ENCODE data around the gene KCTD20. TPM values are rescaled to one million over a fixed set of nuclear protein-coding genes. Genes with fewer than 3 reads are reported as not detected.

KCTD20 gene
- total and polyA plus RNA-seq, 9 of the 15 experiments (the other 6 are each of a cell fraction or from before 2014, with no cell fraction given), result 28.9 to 160 (median 70.6) TPM

DNA sequence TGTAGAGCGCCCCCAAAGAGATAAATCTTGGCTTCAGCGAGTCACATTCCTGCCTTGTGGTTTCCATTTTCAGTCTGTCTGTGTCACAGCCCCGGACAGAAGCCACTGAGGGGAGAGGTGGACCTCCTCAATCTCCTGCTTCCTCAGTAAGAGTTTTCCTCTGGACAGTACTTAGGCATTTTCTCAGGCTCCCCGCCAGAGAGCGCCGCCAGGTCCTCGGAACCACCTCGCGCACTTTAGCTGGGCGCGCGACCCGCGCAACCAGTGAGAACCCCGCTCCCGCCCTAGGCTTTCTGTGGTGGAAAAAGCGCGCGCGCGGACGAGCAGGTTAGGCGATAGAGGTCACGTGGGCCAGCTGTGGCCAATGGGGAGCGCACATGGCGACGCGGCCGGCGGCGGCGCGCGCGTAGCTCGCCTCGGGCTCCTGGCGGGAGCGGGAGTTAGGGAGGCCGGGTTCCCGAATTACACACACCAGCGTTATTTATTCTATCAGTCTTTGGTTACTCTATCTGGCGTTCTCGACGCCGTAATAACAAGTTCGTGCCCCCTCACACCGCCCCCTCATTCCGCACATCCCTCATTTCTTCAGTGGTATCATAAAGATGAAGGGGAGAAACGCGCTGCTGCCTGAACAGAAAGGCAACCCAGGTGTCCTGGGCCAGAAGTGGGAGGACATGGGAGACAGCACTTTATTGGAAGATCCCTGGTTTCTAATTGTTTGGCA lies 19.5 kb upstream of the KCTD20 start (continued):
- TF ChIP-seq, protein P1, sequence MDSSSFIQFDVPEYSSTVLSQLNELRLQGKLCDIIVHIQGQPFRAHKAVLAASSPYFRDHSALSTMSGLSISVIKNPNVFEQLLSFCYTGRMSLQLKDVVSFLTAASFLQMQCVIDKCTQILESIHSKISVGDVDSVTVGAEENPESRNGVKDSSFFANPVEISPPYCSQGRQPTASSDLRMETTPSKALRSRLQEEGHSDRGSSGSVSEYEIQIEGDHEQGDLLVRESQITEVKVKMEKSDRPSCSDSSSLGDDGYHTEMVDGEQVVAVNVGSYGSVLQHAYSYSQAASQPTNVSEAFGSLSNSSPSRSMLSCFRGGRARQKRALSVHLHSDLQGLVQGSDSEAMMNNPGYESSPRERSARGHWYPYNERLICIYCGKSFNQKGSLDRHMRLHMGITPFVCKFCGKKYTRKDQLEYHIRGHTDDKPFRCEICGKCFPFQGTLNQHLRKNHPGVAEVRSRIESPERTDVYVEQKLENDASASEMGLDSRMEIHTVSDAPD (CRISPR knock-in tag; IDR thresholded peaks at IDR 0.05), result no peak
- no peak for TF ChIP-seq NFATC3 (IDR thresholded peaks at IDR 0.05)
- peak; percentile 76 for TF ChIP-seq MYC (IDR thresholded peaks at IDR 0.05; ENCODE audit: low read depth, low read length)
- peak; percentile 92; the same call in 1 of the 2 replicates for TF ChIP-seq MYC (CRISPR knock-in tag; IDR thresholded peaks at IDR 0.05; ENCODE audit: borderline replicate concordance, low read depth)
- peak; percentile 89 for TF ChIP-seq ZFX (CRISPR knock-in tag; IDR thresholded peaks at IDR 0.05)
- no peak for TF ChIP-seq ZNF778 (CRISPR knock-in tag; IDR thresholded peaks at IDR 0.05)
- TF ChIP-seq ZNF24 (IDR thresholded peaks at IDR 0.05), result no peak; the same call in 1 of the 2 replicates
- peak; percentile 68 for TF ChIP-seq EGR1 (conservative IDR thresholded peaks at IDR 0.05)
- 0 out of 2 replicates have a peak, but pooled peaks have one; percentile 4 for TF ChIP-seq MAFG (tag; conservative IDR thresholded peaks at IDR 0.05)
- no peak; a peak in 1 of 4 replicates for TF ChIP-seq KDM4B (IDR thresholded peaks at IDR 0.05; ENCODE audit: borderline replicate concordance in 2 of 2, low read depth in 1 of 2)
- peak; percentile 92 for TF ChIP-seq HNRNPLL (IDR thresholded peaks at IDR 0.05; ENCODE audit: low read depth, low read length, poor library complexity, severe bottlenecking)
- TF ChIP-seq SMAD1 (IDR thresholded peaks at IDR 0.05; ENCODE audit: low read depth, low read length, partially characterized antibody), result no peak
- no peak for TF ChIP-seq HMG20B (CRISPR knock-in tag; IDR thresholded peaks at IDR 0.05)
- TF ChIP-seq TAL1 (IDR thresholded peaks at IDR 0.05), result no peak
- no peak for TF ChIP-seq PHF20 (IDR thresholded peaks at IDR 0.05; ENCODE audit: partially characterized antibody)
- 0 out of 2 replicates have a peak, but pooled peaks have one; percentile 15 for TF ChIP-seq GABPA (tag; conservative IDR thresholded peaks at IDR 0.05; ENCODE audit: low read depth)
- peak; percentile 96 to 98 for TF ChIP-seq RAD21 (CRISPR knock-in tag; conservative IDR thresholded peaks at IDR 0.05 in 1 of 2, IDR thresholded peaks at IDR 0.05 in 1 of 2)
- TF ChIP-seq, protein P2, sequence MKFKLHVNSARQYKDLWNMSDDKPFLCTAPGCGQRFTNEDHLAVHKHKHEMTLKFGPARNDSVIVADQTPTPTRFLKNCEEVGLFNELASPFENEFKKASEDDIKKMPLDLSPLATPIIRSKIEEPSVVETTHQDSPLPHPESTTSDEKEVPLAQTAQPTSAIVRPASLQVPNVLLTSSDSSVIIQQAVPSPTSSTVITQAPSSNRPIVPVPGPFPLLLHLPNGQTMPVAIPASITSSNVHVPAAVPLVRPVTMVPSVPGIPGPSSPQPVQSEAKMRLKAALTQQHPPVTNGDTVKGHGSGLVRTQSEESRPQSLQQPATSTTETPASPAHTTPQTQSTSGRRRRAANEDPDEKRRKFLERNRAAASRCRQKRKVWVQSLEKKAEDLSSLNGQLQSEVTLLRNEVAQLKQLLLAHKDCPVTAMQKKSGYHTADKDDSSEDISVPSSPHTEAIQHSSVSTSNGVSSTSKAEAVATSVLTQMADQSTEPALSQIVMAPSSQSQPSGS (CRISPR knock-in tag; IDR thresholded peaks at IDR 0.05), result no peak
- no peak for TF ChIP-seq TCFL5 (CRISPR knock-in tag; conservative IDR thresholded peaks at IDR 0.05)
- no peak for TF ChIP-seq GABPB2 (CRISPR knock-in tag; conservative IDR thresholded peaks at IDR 0.05)
- TF ChIP-seq LCOR (CRISPR knock-in tag; IDR thresholded peaks at IDR 0.05), result peak; percentile 97
- TF ChIP-seq NFIX (CRISPR knock-in tag; IDR thresholded peaks at IDR 0.05; ENCODE audit: low read depth), result no peak
- TF ChIP-seq, protein P3, sequence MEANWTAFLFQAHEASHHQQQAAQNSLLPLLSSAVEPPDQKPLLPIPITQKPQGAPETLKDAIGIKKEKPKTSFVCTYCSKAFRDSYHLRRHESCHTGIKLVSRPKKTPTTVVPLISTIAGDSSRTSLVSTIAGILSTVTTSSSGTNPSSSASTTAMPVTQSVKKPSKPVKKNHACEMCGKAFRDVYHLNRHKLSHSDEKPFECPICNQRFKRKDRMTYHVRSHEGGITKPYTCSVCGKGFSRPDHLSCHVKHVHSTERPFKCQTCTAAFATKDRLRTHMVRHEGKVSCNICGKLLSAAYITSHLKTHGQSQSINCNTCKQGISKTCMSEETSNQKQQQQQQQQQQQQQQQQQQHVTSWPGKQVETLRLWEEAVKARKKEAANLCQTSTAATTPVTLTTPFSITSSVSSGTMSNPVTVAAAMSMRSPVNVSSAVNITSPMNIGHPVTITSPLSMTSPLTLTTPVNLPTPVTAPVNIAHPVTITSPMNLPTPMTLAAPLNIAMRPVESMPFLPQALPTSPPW (CRISPR knock-in tag; IDR thresholded peaks at IDR 0.05), result peak; percentile 82
- TF ChIP-seq STAG1 (CRISPR knock-in tag; IDR thresholded peaks at IDR 0.05; ENCODE audit: borderline replicate concordance), result no peak
- TF ChIP-seq TBL1XR1 (IDR thresholded peaks at IDR 0.05; ENCODE audit: low read length in 2 of 2), result peak; percentile 29 to 52; a peak in 1 of 4 replicates
- no peak for TF ChIP-seq KDM1A (IDR thresholded peaks at IDR 0.05)
